Measurements from ENCODE around the gene MEI1. TPM values are rescaled to one million over a fixed set of nuclear protein-coding genes. Genes with fewer than 3 reads are reported as not detected.

Gene MEI1
- total RNA-seq, 1 experiment from 2014 or later = 0.18 TPM

- no peaks in the 10 kb centered on the region for H3K9me3 ChIP-seq (ENCODE audit: control insufficient read depth, insufficient read depth, low read depth, low read length)
- no peaks in the 10 kb centered on the region; the same call in 1 of the 2 replicates for H3K36me3 ChIP-seq (ENCODE audit: control insufficient read depth, insufficient read depth, low read length)
- no peak for DNase-seq (ENCODE audit: low read depth, low spot score)
- H3K4me1 ChIP-seq (ENCODE audit: control insufficient read depth, insufficient read depth, low read length) = peaks cover 14% of the 10 kb centered on the region
- H3K27ac ChIP-seq (ENCODE audit: low read length) = no peak overlapping the region
- no peak for ATAC-seq
- intact Hi-C loops (cut with micrococcal nuclease; ENCODE audit: unreplicated experiment) = no loop called here
- in situ Hi-C loops (cut with HindIII; ENCODE audit: low pct_unique_long_range_greater_than_20kb, low sequenced_read_pairs) = no loop called here
- POLR2A ChIA-PET = no interaction called here
- no peak for TF ChIP-seq TCF7L2 (IDR thresholded peaks at IDR 0.05; ENCODE audit: low read depth, low read length)
- no peak for TF ChIP-seq REST (IDR thresholded peaks at IDR 0.05; ENCODE audit: insufficient read depth in 1 of 2, low read depth in 2 of 2, low read length in 1 of 2)
- TF ChIP-seq SIN3A (IDR thresholded peaks at IDR 0.05; ENCODE audit: borderline replicate concordance, insufficient read depth, low read depth, low read length) = no peak
- TF ChIP-seq CTCF (IDR thresholded peaks at IDR 0.05) = no peak
- no peak for TF ChIP-seq POLR2AphosphoS5 (IDR thresholded peaks at IDR 0.05; ENCODE audit: low read depth, low read length)
- no TSS peak for BruUV-seq (replicated peaks)
- CTCF ChIA-PET = no interaction called here
- no peak overlapping the region for H3K4me3 ChIP-seq (ENCODE audit: low read depth in 2 of 2, low read length in 2 of 2)
- no peaks in the 10 kb centered on the region for H3K27me3 ChIP-seq (ENCODE audit: control insufficient read depth, insufficient read depth, low read length)
Measured at GRCh38 chr22:41798736-41799135, 99.4 kb downstream of the MEI1 start.

GRCh38 chr22:41799486-41800347 lies 100.4 kb downstream of the MEI1 start:
- ATAC-seq = peak; percentile 71
- intact Hi-C loops (cut with micrococcal nuclease; ENCODE audit: unreplicated experiment) (no loop called here), in situ Hi-C loops (cut with HindIII; ENCODE audit: low pct_unique_long_range_greater_than_20kb, low sequenced_read_pairs) (no loop called here)
- Histone ChIP-seq H3K9me3 (ENCODE audit: control insufficient read depth, insufficient read depth, low read depth, low read length) (no peaks in the 10 kb centered on the region), H3K4me3 (ENCODE audit: low read depth in 2 of 2, low read length in 2 of 2) (peak overlapping the region; percentile 73 to 79), H3K27me3 (ENCODE audit: control insufficient read depth, insufficient read depth, low read length) (no peaks in the 10 kb centered on the region), H3K4me1 (ENCODE audit: control insufficient read depth, insufficient read depth, low read length) (peaks cover 14% of the 10 kb centered on the region), H3K27ac (ENCODE audit: low read length) (peak overlapping the region; percentile 90), H3K36me3 (ENCODE audit: control insufficient read depth, insufficient read depth, low read length) (no peaks in the 10 kb centered on the region; the same call in 1 of the 2 replicates)
- ChIA-PET CTCF (interaction anchor here (0.6 to 1.3 kb wide), 4 partner anchors 9 to 103 kb away, joined by 3 to 6 read pairs (median 4); no protein-coding TSS in a partner anchor), POLR2A (interaction anchor here (0.5 kb wide), 1 partner anchor 148 kb away, joined by 3 read pairs; no protein-coding TSS in a partner anchor)
- no TSS peak for BruUV-seq (replicated peaks)
- no peak for TF ChIP-seq SIN3A (IDR thresholded peaks at IDR 0.05; ENCODE audit: borderline replicate concordance, insufficient read depth, low read depth, low read length)
- no peak for TF ChIP-seq TCF7L2 (IDR thresholded peaks at IDR 0.05; ENCODE audit: low read depth, low read length)
- no peak for TF ChIP-seq POLR2AphosphoS5 (IDR thresholded peaks at IDR 0.05; ENCODE audit: low read depth, low read length)
- TF ChIP-seq CTCF (IDR thresholded peaks at IDR 0.05) = no peak
- no peak for DNase-seq (ENCODE audit: low read depth, low spot score)

Data from Panc1 (cell line).